ENCODE results near the gene SAMD13.

The SAMD13 gene

GRCh38 chr1:84339503-84339902 lies 38.0 kb downstream of the SAMD13 start:
- FAIRE-seq = peak; percentile 83
- peak; percentile 62 for DNase-seq (ENCODE audit: low spot score)

GRCh38 chr1:84344286-84344685 lies 42.8 kb downstream of the SAMD13 start:
- DNase-seq (ENCODE audit: low spot score) (no peak), FAIRE-seq (no peak)

- FAIRE-seq (no peak), DNase-seq (ENCODE audit: low spot score) (no peak)
Measured at GRCh38 chr1:84345220-84345619, 43.7 kb downstream of the SAMD13 start.

GRCh38 chr1:84347271-84347931 lies 45.9 kb downstream of the SAMD13 start:
- DNase-seq (ENCODE audit: low spot score) = no peak

GRCh38 chr1:84347932-84348555 lies 46.5 kb downstream of the SAMD13 start:
- peak; percentile 87 for DNase-seq (ENCODE audit: low spot score)
- peak; percentile 85 for FAIRE-seq

More at GRCh38 chr1:84347271-84347931, 45.9 kb downstream of the SAMD13 start:
- no peak for FAIRE-seq

- DNase-seq (ENCODE audit: low spot score) (no peak), FAIRE-seq (no peak)
Measured at GRCh38 chr1:84348759-84349158, 47.3 kb downstream of the SAMD13 start.

GRCh38 chr1:84350104-84350503 lies 48.6 kb downstream of the SAMD13 start:
- DNase-seq (ENCODE audit: low spot score) = no peak
- no peak for FAIRE-seq

- DNase-seq (ENCODE audit: low spot score) (no peak), FAIRE-seq (no peak)
Measured at GRCh38 chr1:84350550-84350949, 49.0 kb downstream of the SAMD13 start.

GRCh38 chr1:84352298-84353106 lies 51.0 kb downstream of the SAMD13 start:
- DNase-seq (ENCODE audit: low spot score) (no peak), FAIRE-seq (no peak)

- DNase-seq (ENCODE audit: low spot score) = no peak
- no peak for FAIRE-seq
Measured at GRCh38 chr1:84353695-84354094, 52.2 kb downstream of the SAMD13 start.

GRCh38 chr1:84355556-84355955 lies 54.0 kb downstream of the SAMD13 start:
- FAIRE-seq (no peak), DNase-seq (ENCODE audit: low spot score) (no peak)

- DNase-seq (ENCODE audit: low spot score) = no peak
- no peak for FAIRE-seq
Measured at GRCh38 chr1:84356881-84357280, 55.4 kb downstream of the SAMD13 start.

GRCh38 chr1:84358695-84359094 lies 57.2 kb downstream of the SAMD13 start:
- DNase-seq (ENCODE audit: low spot score) (no peak), FAIRE-seq (no peak)

GRCh38 chr1:84360316-84360715 lies 58.8 kb downstream of the SAMD13 start:
- no peak for DNase-seq (ENCODE audit: low spot score)
- no peak for FAIRE-seq

- FAIRE-seq = no peak
Measured at GRCh38 chr1:84361796-84362195, 60.3 kb downstream of the SAMD13 start.

GRCh38 chr1:84363019-84363418 lies 61.5 kb downstream of the SAMD13 start:
- FAIRE-seq (no peak), DNase-seq (ENCODE audit: low spot score) (no peak)

More at GRCh38 chr1:84361796-84362195, 60.3 kb downstream of the SAMD13 start:
- DNase-seq (ENCODE audit: low spot score) = no peak

- FAIRE-seq = no peak
- no peak for DNase-seq (ENCODE audit: low spot score)
Measured at GRCh38 chr1:84363622-84364021, 62.1 kb downstream of the SAMD13 start.

- DNase-seq (ENCODE audit: low spot score) (peak; percentile 92), FAIRE-seq (peak; percentile 96)
Measured at GRCh38 chr1:84365225-84366221, 64.0 kb downstream of the SAMD13 start.

GRCh38 chr1:84366786-84367185 lies 65.3 kb downstream of the SAMD13 start:
- DNase-seq (ENCODE audit: low spot score) = no peak
- FAIRE-seq = no peak

GRCh38 chr1:84367219-84367618 lies 65.7 kb downstream of the SAMD13 start:
- DNase-seq (ENCODE audit: low spot score) = no peak
- FAIRE-seq = no peak

GRCh38 chr1:84368441-84368840 lies 66.9 kb downstream of the SAMD13 start:
- no peak for FAIRE-seq

More at GRCh38 chr1:84368441-84368840, 66.9 kb downstream of the SAMD13 start:
- DNase-seq (ENCODE audit: low spot score) = no peak

Data from RCC 7860 (cell line).